ENCODE results near the gene UAP1. TPM values are rescaled to one million over a fixed set of nuclear protein-coding genes. Genes with fewer than 3 reads are reported as not detected.

Gene UAP1
- total RNA-seq: 100 to 1,000 TPM; 117 to 132 TPM
- long read RNA-seq, transcript UAP1-204 (10 exons, 2,294 nt): minor isoform, 22 of 205 reads
- long read RNA-seq, transcript UAP1-201 (11 exons, 2,377 nt): major isoform, 131 of 205 reads
- long read RNA-seq, partial matches to known transcripts: 8 of 205 reads
- long read RNA-seq, other reads (novel, unspliced or antisense): 42 of 205 reads

DNA sequence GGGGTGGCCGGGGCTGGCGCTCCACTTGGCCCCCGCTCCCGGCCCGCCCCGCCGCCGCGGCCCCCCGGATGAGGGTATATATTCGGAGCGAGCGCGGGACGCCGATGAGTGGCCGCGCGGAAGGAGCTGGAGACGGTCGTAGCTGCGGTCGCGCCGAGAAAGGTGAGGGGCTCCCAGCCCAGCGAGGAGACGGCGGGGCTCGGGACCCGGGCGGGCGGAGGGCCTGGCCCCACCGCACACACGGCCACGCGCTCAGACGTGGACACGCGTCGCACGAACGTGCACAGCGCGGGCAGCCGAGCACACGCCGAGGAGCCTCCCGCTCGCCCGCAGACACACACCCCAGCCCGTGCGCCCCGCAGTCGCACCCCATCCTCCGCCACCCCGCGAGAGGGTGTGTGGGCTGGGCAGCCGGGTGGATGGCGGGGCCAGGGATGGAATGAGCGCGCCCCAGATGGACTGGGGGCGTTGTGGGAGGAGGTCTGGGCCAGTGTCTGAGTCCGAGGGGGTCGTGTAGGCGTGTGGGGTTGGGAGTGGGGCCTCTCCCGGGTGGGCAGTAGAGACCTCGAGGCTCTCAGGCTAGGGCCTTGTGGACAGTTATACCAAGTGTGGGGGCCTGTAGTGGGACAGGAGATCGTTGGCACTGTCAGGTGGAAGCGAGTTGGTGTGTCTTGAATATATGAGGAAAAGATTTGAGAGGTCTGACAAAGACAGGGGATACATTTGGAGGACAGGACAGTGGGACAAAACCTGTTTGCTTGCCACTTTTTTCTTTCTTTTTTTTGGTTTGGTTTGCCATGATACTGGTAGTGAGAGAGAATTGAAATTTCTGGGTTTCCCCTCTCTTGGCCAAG is at the start of gene UAP1:
TSS of gene UAP1 (plus strand) at position 107 of the 854 bp plus-strand sequence. CDS start 4,347 bp downstream, outside the sequence.
- DNase-seq (peak in 1 of 2 donors; percentile 46), ATAC-seq (peak; percentile 38)
- intact Hi-C loops (cut with DNase I, micrococcal nuclease): no loop called here

DNA sequence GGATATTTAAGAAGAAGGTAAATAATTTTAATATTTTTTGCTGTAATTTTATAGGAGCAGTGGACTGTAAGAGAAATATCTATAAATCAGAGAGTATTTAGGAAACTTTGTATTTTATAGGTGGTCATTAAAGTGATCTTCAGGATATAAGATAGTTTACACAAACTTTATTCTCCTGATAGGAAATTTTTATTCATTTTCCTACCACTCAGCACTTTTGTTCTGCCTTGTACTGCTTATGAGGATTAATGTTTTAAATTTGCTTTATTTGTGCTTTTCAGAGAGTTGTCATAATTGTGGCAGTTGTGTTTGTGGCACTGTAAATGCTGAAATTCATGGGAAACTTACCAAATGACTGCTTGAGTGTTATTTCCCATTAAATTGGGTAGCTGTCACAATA is 34.2 kb upstream of the UAP1 start:
- no peak for DNase-seq
- intact Hi-C loops (cut with DNase I, micrococcal nuclease): no loop called here
- no peak for ATAC-seq

DNA sequence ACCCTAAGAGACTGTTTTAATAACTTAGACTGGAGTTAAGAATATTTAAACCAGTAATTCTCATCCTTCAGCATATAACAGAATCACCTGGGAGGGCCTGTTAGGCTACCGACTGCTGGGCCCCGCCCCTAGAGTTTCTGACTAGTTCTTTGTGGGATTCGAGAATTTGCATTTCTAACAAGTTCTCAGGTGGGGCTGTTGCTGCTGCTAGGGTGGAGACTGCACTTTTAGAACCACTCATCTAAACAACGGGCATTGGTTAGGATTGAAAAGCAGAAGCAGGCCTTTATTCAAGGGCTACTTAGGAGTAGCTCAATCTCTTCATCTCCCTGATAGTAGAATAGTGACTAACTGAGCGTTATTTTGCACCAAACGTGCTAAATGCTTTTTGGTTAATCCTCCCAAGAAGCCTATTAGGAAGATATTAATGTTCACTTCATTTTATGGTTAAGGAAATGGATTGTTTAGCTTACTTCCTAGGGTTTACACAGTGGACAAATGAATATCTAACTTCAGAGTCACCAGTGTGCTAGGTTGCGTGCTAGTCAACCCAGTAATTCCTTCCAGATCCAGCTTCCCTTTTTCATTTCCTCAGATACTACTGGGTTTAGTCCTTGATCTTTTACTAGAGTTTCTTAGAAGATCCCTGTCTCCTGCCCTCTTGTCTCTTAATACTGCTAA is 31.1 kb upstream of the UAP1 start:
- DNase-seq (peak in 1 of 2 donors; percentile 24), ATAC-seq (peak; percentile 42)
- intact Hi-C loops (cut with DNase I, micrococcal nuclease): no loop called here

DNA sequence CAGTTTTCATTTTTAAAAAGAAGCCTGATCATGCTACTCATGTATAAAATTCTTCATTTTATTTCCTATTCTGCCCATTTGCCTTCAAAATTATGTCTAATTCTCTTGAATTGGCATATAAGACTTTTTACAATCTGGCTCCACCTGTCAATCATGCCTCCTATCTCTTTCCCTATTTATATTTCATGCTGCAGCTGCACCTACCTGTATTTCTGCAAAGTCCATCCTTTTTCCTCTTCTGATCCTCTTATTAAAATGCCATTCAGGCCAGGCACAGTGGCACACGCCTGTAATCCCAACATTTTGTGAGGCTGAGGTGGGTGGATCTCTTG is 30.6 kb upstream of the UAP1 start:
- ATAC-seq: no peak
- intact Hi-C loops (cut with DNase I, micrococcal nuclease): no loop called here
- no peak for DNase-seq

DNA sequence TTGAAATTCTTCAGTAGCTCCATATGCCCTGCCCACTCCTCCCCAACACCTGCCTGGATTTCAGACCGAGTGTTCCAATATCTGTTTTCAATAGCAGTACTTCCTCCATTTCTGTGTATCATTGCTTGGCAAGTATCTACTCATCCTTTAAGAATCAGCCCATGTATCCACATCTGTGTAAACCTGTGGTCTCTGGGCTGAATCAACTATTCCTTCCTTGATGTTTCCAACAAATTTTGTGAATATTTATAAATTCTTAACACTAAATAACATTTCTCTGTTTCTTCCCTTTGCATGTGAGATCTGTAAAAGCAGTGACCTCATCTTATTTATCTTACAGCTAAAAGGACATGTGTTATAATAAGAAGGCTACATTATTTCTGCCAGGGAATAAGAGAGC is 26.0 kb upstream of the UAP1 start:
- ATAC-seq (no peak), DNase-seq (no peak)
- intact Hi-C loops (cut with DNase I, micrococcal nuclease): no loop called here

DNA sequence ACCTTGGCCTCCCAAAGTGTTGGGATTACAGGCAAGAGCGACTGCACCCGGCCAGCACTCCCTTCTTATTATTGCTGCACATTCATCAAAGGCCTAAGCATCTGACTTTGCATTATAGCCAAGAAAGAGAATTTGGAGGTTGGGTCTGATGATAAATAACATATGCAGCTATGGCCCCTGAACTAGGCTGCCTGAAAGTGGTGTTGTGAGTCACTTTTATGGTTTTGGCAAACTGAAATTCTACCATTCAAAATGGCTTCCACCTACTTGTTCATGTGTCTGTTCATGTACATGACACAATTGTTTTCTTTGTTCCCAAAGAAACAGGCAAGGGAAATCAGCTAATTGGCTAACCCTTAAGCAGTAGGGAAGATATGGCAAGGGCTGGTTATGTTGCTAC is 25.0 kb upstream of the UAP1 start:
- DNase-seq (no peak), ATAC-seq (no peak)
- intact Hi-C loops (cut with DNase I, micrococcal nuclease): no loop called here

DNA sequence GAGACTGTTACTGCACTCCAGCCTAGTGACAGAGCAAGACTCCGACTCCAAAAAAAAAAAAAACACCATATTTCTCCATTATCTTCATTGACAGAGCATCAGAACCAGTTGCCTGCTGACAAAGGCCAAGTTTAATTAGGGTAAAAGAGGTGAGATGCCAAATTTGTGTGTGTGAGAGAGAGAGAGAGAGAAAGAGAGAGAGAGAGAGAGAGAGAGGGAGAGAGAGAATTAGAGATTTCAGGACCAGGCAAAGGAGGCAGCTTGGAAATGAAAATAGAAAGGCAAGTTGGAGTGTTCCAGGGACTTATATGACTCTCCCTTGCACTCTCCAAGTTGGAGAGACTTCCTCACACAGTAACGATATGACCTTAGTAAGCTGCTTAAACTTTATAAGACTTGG is 24.3 kb upstream of the UAP1 start:
- no peak for DNase-seq
- no peak for ATAC-seq

DNA sequence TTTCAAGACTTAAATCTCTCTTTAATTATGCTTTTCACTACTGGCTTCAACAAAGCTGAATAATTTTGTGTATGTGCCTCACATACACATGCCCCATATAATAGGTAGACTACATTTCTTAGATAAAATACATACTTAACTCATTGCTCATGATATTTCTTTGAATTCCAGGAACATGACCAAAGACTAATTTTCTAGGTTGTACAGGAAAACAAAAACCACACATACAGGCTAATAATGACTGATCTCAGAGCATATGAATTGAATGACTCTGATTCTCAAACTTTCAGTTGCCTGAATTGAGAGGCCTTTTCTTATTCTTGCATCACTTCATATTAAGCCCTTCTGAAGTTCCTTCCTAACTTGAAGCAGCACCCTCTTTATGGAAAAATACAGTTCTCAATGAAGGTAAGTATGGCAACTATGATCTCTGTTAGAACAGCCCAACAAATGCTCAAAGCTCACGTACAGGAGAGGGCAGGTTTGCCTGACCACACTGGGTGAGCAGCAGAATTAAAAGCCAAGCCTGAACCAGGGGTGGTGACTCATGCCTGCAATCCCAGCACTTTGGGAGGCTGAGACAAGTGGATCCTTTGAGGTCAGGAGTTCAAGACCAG is 22.6 kb upstream of the UAP1 start:
- DNase-seq (no peak), ATAC-seq (no peak)
- intact Hi-C loops (cut with DNase I, micrococcal nuclease): no loop called here

More for the DNA sequence above, 24.3 kb upstream of the UAP1 start:
- intact Hi-C loops (cut with DNase I, micrococcal nuclease): no loop called here

DNA sequence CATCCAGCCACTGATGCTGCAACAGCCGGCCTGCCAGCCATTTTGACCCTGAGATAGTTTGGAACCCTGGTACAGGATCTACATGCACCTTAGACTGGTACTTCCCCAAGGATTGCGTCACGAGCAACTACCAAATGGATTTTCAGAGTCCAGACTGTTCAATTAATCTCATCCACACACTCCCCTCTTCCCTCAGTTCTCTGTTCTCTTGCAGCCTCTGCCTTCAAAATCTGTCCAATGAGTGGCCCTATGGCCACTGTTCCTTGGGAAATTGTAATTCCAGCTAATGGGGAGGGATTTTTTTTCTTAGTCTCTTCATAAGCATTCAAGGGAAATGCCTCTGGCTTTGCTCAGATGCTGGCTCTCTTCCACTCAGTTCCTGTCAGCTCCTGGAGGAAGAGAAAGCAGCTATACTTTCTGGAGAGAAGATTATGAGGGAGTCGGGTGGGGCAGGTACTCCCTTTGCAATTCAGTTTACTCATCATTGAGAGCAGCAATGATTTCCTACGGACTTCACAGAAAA is 19.8 kb upstream of the UAP1 start:
- DNase-seq: peak; percentile 18 to 56
- intact Hi-C loops (cut with DNase I, micrococcal nuclease): no loop called here
- no peak for ATAC-seq

DNA sequence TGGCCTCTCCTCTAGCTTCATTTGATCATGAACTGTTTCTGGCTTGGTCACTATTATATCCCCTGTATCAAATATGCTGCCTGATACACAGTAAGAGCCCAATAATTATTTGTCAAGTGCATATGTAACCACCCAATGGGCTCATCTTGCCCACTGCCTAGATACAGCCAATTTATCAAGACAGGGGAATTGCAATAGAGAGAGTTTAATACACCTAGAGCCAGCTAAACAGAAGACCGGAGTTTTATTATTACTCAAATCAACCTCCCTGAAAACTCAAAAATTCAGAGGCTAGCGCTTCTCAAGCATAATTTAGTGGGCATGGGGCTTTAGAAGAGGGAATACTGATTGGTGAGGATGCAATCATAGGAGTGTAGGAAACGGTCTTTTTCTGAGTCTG is 18.3 kb upstream of the UAP1 start:
- ATAC-seq (no peak), DNase-seq (no peak)
- intact Hi-C loops (cut with DNase I, micrococcal nuclease): no loop called here

DNA sequence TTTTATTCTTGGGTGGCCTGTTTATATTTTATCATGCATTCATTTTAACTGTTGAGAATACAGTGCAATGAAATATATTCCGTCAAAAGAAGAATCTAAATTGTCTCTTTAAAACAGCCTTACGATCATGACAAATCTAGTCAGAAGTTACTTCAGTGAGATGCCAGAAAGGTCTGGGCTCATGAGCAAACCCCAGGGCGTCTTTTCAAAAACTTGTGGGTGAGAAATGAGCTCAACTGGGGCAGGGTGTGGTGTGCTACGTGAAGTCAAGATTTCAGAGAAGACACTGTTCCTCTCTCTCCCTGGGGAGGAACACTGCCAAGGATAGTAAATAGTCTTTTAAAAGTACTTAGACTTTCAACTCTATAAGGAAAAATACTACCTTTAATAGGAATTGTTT is 13.4 kb upstream of the UAP1 start:
- ATAC-seq (peak; percentile 62), DNase-seq (peak in 1 of 2 donors; percentile 59)
- intact Hi-C loops (cut with DNase I, micrococcal nuclease): no loop called here

DNA sequence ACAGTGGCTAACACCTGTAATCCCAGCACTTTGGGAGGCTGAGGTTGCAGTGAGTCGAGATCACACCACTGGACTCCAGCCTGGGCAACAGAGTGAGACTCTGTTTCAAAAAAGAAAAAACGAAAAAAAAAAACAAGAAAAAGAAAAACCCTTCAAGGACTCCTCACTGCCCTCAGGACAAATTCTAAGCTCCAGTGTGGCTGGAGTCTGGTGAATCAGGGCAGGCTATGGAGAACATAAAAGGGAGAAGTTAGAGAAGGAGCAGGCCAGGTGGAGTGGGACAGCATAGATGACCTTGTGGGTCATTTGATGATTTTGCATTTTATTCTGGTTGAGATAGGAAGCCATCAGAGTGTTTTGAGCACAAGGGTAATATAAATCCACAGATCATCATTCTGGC is 12.5 kb upstream of the UAP1 start:
- ATAC-seq (no peak), DNase-seq (no peak)
- intact Hi-C loops (cut with DNase I, micrococcal nuclease): no loop called here

DNA sequence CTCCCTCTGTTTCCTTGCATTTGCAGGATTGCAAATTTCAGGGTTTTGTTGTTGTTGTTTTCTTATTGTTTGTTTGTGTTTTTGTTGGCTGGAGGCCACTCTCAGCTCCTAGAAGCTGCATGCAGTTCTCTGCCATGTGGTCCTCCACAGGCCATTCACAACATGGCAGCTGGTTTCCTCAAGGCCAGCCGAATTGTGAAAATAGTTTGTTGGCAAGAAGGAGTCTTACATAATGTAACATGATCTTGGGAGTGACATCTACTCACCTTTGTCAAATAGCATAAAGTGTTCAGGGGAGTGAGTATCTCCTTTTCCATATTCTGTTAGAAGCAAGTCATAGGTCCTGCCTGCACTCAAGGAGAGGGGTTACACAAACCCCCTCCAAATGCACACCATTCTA is 10.6 kb upstream of the UAP1 start:
- ATAC-seq (no peak), DNase-seq (no peak)

DNA sequence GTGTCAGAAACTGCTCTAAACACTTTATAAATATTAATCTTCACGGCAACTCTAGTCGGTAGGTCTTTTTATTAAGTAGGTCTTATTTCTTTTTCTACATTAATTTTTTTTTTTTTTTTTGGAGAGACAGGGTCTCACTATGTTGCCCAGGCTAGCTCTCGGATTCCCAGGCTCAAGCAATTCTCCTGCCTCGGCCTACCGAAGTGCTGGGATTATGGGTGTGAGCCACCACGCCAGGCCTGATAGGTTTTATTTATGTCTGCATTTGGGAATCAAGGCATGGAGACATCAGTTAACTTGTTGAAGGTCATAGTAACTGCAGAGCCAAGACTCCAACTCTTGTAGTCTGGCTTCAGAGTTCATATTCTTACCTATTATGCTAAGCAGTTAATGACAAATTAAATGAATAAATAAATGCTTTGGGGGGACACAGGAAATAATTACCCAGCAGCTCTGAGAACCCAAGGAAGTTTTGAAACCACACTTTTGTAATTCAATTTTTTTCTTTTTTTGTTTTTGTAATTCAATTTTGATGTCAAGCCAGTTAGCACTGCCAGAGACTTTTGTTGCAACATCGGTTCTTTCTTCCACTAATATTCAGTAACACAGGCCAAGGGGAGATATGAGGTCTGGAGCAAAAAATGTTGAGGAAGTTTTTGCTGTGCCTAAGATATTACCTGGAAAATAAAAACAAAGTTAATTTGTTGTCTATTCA is 9.4 kb upstream of the UAP1 start:
- intact Hi-C loops (cut with DNase I, micrococcal nuclease): no loop called here

More for the DNA sequence above, 10.6 kb upstream of the UAP1 start:
- intact Hi-C loops (cut with DNase I, micrococcal nuclease): no loop called here

DNA sequence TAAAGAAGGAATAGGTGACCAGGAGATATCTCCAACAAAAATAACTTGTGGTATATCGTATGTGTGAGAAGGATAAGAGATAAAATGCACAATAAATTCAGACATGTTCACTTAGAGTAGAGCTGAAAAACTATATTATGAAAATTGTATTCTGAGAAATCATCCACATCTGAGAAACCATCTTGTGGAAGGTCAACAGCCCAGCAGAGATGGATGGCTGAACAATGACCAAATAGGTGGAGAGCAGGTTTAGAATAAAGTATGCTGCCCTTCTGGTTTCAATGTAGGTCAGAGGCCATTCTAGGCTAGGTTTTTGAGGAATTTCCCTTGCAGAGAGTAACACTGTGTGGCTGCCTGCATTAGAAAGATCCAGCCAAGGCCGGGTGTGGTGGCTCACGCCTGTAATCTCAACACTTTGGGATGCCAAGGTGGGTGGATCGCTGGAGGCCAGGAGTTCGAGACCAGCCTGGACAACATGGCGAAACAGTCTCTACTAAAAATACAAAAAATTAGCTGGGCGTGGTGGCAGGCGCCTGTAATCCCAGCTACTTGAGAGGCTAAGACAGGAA is 8.8 kb upstream of the UAP1 start:
- DNase-seq (no peak), ATAC-seq (no peak)
- intact Hi-C loops (cut with DNase I, micrococcal nuclease): no loop called here

More for the DNA sequence above, 9.4 kb upstream of the UAP1 start:
- ATAC-seq: no peak
- no peak for DNase-seq

DNA sequence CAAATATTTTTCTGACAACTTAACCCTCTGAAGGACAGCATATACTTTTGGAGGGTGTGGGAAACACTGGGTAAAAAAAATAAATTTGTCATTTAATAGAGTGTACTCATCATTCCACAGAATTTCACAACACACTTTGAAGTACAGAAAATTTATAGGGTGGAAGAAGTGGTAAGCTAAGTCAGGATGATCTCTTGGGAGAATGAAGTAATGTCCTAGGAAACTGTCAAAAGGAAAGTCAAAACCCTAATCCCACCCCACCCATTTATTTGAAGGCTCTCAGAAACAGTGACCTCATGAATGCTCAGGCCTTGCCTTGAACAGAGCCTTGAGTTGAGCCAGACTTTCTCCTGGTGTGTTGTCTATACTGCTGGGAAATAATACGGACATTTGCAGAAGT is 7.3 kb upstream of the UAP1 start:
- DNase-seq: no peak
- intact Hi-C loops (cut with DNase I, micrococcal nuclease): no loop called here
- no peak for ATAC-seq

DNA sequence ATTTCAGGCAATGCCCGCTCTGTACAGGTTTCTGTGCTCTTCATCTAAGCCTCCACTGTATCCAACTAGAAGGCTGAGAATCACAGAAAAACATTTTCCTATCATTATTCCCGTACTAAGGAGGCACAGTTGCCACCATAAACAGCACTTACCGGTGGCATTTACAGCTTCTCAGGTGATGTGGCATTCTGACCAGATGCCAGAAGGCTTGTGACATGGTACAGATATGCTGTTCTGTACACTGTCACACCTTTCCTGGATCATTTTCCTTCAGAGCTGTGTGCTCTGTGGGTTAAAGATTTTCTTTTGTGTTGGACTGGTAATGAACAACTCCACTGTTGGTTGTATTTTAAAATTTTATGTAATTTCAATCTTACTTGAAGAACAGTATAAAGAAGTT is 4.0 kb upstream of the UAP1 start:
- DNase-seq (peak; percentile 66 to 81), ATAC-seq (peak; percentile 26)
- intact Hi-C loops (cut with DNase I, micrococcal nuclease): no loop called here

DNA sequence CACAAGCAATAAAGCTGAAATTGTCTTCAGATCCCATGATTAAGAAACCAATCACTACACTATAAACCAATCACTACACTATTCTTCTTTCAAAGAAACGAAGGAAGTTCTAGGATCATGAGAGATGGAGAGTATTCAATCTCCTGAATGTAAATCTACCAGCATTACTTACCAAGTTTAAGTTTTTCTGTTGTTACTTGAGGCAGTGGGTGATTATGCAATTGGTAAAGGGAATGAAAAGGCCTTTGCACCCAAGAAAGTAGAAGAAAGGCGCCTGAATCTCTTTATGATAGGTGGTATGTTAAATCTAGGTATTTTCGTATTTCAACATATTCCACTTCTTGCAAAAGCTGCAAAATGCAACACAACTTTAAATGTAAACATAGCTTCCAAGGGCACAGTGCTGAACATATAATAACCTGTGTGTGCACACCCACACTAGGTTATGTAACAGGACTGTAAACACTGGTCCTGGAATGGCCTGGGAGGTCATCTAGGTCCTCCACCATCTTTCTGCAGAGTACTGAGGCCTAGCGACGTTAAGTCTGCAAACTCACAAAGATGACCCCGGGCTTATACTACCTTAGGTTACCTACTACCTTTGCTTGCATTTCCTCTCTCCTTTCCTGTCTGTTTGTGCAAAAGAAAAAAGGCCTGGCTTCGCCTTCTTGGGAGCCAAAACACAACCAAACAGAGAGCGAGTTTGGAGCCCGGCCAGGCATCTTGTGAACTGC is 1.1 kb upstream of the UAP1 start:
- intact Hi-C loops (cut with DNase I, micrococcal nuclease): no loop called here
- no peak for DNase-seq
- ATAC-seq: peak; percentile 44

Measured in left colon (tissue), 2 donors.